Right lobe of liver (tissue), 4 donors: ENCODE measurements around the gene INAFM2.

Experiments used
- POLR2A ChIP-seq: fragments of 450-650 bp; IDR thresholded peaks from one replicate; pipeline ENCODE4 v1.6.1; 2017; ENCODE audit warnings: antibody characterized with exemption, mild to moderate bottlenecking
- TF ChIP-seq, protein P1 (sequence below), 4 donors: fragments of 200-600 bp in 3 of 4; fragments of 450-650 bp in 1 of 4; IDR thresholded peaks; one replicate each; pipeline versions ENCODE4 v1.5.1 to v1.8.0; 2016 to 2022; ENCODE audit warnings: antibody characterized with exemption in 4 of 4, mild to moderate bottlenecking in 2 of 4
- donor health status: DM: no; HTN: no; CAD: no.
- donor health status: DM: no; HTN: no; CAD: no.
- donor health status: DM: no; HTN: yes; CAD: no.

DNA sequence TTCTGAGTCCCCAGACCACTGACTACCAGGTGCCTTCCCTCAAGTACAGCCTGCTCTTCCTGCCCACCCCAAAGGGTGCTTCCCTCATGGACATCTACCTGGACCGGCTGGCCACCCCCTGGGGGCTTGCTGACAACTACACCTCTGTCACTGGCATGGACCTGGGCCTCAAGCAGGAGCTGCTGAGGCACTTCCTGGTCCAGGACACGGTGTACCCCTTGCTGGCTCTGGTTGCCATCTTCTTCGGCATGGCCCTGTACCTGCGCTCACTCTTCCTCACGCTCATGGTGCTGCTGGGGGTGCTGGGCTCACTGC lies 43.8 kb downstream of the INAFM2 start:
- TF ChIP-seq, protein P1, sequence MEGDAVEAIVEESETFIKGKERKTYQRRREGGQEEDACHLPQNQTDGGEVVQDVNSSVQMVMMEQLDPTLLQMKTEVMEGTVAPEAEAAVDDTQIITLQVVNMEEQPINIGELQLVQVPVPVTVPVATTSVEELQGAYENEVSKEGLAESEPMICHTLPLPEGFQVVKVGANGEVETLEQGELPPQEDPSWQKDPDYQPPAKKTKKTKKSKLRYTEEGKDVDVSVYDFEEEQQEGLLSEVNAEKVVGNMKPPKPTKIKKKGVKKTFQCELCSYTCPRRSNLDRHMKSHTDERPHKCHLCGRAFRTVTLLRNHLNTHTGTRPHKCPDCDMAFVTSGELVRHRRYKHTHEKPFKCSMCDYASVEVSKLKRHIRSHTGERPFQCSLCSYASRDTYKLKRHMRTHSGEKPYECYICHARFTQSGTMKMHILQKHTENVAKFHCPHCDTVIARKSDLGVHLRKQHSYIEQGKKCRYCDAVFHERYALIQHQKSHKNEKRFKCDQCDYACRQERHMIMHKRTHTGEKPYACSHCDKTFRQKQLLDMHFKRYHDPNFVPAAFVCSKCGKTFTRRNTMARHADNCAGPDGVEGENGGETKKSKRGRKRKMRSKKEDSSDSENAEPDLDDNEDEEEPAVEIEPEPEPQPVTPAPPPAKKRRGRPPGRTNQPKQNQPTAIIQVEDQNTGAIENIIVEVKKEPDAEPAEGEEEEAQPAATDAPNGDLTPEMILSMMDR (IDR thresholded peaks at IDR 0.05) = no peak
- no peak for TF ChIP-seq POLR2A
